SW480 (cell line): ENCODE results near the gene AMER2.
A peak's percentile ranks its signal among the peaks of the same experiment; 100 is the strongest.

Experiments used
- DNase-seq: peaks from one replicate; pipeline ENCODE4 v3.0.0-alpha.2; 2016; ENCODE audit warnings: low spot score

Gene AMER2

DNA sequence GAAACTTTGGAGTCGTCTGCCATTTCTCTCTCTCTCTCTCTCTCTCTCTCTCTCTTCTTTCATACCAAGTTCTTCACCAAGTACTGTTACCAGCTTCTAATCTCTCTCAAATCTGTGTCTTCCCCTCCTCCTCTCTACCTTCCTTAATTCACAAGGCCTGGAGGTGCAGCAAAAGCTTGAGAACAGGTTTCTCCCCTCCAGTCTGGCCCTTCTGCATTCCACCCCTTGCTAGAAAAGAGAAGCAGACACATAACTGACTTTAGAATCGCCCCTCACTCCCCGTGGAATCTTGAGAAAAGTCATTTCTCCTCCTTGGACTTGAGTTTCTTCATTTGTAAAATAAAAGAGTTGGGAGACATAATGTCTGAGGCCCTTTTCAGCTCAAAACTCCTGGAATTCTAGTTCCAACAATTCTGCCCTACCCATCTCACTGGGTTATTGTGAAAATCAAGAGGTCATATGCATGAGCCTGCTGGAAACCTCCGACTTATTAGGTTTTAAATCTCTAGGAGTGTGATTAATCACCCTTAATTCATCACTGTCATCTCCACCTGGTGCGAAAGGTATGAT lies 20.4 kb downstream of the AMER2 start:
- DNase-seq: no peak

DNA sequence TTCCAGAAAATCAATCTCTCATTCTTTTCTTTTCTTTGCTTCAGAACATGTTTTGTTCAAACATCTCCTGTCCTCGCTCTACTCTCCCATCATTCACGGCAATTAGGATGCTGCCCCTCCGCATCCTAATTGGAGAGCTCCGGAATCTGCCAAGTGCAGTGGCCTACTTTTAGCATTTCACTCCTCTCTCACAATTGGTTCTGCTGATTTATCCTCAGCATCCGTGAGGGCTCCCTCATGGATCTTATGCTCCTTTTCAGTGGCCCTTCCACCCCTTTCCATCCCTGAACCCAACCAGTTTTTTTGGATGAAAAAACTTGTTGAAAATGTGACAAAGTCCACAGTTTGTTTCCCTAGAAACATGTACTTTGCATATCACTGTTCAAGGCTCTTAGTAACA lies 22.4 kb downstream of the AMER2 start:
- DNase-seq: no peak

DNA sequence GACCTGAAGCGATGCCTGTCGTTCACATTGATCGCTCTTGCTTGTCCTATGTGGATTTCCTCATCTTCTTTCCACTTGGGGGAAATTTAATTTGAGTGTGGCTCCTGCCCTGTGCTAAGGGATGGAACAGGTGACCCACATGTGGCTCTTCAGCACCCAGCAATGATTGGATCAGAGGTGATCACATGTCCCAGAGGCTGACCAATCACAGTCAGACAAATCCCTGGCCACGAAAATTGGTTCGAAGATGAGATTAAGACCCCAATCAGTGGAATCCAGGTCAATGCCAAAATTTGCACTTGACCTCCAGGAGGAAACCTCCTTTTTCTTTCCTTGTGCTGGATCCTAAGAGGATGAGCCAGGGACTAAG lies 23.7 kb downstream of the AMER2 start:
- DNase-seq: no peak

DNA sequence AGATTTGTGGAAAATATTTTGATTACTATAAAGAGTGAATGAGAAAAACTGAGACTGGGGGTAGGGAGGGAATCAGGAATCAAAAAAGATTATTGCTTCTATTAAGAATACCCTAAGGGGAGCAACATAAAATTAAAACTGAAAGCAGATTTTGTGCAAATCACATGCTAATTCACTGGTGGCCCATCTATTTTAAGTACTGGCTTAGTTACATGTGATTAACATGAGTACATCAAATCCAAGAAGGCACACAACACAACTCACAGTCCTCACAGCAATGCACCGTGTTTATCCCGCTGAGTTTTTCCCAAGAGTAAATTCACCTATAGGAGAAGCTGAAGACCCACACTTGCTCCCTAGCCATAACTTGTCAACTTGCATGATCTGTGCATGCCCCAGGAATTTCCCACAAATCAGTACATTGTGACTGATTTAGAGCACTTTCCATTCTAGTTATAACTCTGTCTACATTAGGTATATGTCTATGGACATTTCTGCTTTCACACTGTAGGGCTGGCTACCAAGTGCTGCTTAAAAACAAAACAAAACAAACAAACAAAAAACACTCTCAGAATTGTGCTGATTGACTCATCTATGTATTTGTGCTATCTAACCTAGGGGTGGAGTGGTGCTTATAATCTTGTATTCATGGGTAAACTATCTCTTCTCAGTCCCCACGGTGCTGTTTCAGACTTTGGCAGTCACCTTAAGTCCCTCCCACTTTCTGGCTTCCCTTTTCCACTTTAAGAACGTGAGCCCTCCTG lies 24.3 kb downstream of the AMER2 start:
- no peak for DNase-seq

DNA sequence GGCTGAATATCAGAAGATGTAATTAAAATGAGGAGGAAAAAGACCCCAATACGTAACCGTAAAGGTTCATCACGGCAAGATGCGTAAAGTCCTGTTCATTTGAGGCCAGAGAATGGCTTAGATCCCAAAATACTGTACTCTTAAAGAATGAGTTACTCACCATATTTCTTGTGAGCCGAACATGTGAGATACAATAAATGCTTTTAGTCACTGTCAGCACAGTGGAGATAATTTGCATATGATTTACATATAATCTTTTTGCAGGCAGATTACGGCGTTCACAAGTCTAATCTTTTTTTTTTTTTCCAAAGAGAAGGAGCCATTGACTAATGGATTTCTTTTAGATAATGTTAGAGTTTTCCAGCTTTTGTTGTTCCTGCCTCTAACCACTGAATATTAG lies 28.4 kb downstream of the AMER2 start:
- no peak for DNase-seq

DNA sequence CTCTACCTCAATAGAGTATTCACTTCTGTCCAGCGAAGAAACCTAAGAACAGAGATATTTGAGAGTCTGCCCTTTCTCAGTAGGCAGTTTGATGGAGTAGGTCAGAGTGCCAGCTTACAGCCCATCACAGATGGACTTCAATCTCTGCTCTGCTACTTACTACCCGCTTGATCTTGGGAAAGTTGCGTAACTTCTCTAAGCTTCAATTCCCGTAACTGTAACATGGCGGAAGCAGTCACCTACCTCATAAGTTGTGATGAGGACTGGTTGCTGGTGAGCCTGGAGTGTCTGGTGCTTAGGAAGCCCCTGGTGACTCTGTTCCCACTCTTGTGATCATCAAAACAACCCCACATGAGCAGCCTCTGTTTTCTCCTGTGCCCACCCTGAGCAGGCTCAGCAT lies 31.0 kb downstream of the AMER2 start:
- no peak for DNase-seq

DNA sequence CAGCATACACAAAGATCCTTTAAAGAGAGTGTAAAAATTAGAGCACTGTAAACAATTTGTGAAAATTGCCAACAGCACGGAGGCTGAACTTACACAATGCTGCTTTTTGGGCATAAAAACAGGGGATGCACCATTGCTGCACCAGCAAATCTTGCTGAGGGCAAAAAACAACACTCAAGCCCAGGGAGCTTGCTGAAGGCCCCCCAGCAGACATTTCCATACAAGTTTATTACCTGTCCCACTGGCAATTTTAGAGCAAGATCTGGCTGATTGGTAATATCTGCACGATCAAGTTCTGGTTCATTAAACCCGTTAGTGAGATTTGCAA lies 34.3 kb downstream of the AMER2 start:
- DNase-seq: no peak

DNA sequence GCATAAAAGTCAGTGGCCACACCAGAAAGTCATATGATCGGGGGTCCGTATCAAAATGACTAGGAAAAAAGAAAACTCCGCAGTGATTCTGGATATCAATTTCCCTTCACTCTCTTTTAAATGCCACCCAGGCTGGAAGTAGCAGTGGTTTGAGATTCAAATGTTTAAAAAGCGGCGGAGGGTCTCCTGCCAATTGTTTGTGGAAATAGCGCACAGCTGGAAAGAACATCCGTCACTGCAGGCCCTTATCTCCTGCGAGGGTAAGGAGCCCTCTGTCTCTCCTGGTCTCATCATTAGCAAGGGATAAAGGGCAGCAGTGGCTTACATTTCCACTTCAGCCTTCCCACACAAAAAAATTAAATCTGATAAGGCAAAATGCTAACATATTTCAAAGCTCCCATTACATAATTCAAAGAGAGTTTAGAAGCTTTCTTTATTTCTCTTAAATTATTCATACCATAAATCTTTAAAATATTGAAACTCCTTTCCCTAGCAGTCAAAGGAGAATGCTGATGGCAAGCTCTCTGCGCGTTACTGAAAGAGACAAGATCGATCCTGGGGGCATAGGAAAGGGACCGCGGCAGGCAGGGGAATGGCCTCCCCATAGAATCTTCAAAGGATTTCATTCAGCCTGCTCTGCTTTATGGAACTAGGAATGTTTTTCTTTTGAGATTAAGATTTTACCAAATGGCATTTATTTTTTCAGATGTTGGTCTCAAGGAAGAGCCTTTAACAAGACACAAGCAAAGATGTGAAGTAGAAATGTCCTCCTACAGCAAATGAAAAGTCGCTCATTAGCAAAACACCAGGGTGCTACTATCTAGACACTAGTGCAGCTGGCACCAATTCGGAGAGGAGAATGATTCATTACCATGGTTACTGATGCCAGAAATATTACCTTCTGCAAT lies 35.0 kb downstream of the AMER2 start:
- DNase-seq: no peak

DNA sequence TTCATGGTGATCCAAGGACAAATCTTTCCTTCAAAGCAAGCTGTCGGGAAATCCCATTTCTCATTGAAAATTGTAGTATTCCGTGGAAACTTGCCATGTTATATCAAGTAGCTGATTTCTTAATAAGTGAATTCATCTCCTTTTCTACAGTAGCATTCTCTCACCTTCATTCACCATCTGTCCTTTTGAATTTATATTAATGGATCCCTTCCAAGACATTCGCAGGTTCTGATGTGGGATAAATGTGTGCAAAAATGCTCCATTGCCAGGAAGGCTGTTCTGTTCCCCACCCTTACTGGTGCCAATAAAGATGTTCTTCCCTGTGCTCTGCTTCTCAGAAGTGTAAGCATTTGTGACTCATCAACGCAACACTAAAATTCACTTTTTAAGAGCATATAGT lies 36.2 kb downstream of the AMER2 start:
- no peak for DNase-seq

DNA sequence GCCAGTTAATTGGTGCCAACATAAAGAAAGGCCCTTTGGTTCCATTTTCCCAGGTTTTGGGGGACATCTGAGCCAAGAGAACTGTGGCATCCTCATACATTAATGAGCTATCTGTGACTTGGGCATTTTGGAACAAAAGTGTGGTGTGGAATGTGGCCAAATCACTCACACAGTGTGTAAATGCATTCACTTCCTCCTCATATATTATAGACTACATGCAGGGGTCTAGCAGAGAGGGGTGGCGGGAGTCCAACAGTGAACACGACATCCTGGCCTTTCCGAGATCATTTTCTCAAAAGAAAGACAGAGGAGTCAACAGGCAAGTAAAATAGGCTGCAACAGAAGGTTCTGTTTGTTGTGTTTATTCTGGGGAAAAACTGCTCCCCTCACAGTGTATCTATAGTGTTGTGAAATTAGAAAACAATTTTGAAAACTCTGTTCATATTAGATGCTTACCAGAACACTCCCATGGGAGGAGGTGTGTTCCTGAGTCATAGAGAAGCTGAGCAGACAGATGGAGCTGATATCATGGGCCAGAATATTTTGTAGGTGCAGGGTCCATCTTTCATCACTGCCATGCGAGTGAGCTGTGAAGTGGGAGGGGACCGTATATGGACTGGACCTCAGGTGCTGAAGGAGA lies 39.2 kb downstream of the AMER2 start:
- no peak for DNase-seq

DNA sequence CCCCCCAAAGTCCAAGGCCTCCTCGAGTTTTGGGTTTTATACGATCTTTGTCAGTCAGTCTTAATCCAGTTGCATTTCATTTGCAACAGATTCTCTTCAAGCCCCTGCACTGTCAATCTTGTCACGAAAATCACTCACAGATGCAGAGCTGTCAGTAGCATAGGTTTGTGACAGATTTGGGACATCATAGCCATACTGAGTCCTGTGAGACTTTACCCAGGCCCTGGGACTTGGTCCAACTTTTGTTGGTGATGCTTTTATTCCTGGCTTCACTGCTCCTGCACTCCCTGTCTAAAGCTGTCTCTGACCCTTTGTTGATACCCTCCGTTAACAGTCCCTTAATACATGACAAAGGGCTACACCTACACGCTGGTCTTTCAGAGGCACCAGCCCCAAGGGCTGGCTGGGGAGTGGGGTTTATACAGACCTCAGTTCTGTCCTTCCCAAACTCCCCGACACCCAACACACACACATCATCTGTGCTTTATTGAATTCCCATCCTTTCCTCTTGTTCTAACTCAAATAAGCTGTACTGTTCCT lies 40.1 kb downstream of the AMER2 start:
- DNase-seq: no peak

DNA sequence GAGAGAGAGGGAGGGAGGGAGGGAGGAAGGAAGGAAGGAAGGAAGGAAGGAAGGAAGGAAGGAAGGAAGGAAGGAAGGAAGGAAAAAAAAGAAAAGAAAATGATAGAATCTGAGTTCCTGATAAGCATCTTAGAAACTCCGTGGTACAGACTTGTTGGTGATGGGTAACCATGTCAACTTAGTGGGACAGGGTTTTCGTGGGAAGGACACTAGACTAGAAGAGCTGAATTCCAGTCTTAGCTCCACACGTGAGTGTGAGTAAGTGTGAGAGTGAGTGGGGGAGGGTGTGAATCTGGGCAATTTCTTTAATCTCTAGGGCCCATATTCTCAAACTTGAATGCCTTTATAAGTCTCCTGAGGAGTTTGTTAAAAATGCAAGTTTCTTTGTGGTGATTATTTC lies 41.1 kb downstream of the AMER2 start:
- DNase-seq: no peak

DNA sequence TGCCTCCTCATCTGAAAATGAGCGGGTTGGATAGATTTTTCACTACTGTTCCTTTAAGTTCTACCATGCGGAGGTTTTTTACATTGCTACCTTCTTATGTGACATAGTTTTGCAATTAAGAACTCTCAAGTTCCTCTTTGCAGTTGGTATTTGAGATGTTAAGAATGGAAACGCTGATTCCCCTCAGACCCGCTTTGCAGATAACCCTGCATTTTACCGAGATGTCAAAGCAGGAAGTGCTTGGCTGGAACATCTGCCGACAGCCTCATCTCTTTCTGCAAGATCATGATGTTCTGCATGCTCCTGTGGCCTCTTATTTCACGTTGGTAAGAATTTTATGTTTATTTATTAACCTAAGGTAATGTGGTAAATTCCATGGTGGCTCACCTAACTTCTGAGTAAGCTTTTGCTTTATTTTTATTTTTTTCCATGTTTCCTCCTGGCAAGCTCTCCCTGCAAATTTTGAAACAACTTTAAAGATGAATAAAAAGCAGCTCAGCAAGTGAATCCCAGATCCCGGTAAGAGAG lies 53.6 kb downstream of the AMER2 start:
- DNase-seq: no peak

DNA sequence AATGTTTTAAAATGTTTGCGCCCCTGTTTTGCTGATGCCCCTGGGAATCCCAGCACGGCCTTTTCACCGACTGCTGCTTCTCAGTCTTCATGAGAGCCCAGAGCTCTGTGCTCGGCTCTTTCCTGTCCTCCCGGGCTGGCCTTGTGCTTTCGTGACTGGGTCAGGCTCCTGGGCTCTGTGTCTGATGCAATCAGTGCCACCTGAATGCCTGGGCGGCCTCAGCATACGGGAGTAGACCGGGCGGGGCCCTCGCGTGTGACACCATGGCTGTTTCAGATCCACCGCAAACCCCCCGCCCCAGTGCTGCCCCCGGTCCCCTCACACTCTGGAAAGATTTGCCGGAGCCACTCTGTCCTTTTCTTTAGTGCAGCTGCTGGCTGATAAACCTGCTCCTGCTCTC lies 54.8 kb downstream of the AMER2 start:
- DNase-seq: peak; percentile 36

DNA sequence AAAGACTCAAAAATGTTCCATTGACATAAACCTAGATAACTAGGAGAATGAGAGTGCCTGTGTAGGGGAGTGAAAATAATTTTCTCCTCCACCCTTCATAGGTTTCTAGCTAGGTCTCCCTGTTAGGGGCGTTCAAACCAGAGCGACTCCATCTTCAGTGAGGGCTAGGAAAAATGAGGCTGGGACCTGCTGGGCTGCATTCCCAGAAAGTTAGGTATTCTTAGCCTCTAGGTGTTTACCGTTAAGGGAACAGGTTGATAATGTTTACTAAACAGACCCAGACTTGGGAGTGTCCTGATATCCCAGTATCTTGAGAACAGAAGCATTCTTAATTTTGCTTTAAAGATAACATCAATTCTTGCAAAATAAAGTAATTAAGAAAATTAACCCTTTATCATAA lies 56.0 kb downstream of the AMER2 start:
- DNase-seq: no peak

DNA sequence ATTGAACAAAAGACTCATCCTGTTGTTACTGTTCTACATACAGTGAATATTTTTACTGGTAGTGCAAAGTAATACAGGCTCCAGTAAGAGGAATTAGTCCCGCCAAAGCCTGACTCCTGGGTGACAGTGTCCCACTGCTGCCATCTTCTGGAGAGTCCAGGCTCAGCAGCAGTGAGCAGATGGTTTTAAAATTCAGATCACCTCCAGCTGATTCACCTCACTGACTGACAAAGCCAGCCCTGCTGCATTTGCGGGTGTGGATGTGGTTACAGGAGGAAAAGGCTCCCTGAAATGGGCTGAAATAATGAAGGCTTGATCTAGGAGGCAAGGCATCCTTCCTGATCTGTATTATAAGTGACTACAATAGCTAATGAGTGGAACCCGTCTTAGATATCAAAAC lies 57.9 kb downstream of the AMER2 start:
- DNase-seq: peak; percentile 81

DNA sequence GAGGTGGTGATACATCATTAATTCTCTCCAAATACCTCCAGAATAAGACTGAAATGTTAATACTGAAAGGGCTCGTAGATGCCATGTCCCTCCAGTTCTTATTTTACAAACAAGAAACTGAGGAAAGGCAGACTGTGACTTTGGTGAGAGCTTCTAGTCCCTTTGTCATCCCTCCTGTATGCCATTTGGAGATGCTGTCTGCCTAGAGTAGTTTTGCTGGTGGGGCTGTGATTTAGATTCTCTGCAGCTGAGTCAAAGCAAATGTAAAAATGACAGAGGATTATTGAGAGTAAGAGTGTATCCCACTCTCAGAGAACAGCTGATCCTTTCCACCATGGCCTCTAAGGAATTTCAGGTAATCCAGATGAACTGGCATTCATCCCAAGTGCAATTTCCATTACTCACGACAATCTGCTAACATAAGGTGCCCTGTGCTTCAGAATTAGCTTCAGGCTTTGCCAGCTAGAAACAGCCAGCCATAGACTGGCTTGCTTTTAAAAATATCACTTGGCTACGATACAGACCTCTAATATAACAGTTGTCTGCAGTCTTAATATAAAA lies 59.3 kb downstream of the AMER2 start:
- DNase-seq: no peak
